Hepatocyte (in vitro differentiated cells): Measurements from ENCODE around the gene AFAP1L2.

Source experiments
- EZH2 ChIP-seq: fragments of 200-600 bp; sonication (generic); IDR thresholded peaks from 2 replicates; pipeline ENCODE4 v1.6.1; 2016; ENCODE audit warnings: antibody characterized with exemption, mild to moderate bottlenecking, borderline replicate concordance
- EZH2phosphoT487 ChIP-seq: fragments of 200-600 bp; sonication (generic); IDR thresholded peaks from one replicate; pipeline ENCODE4 v1.6.1; 2018; ENCODE audit warnings: antibody characterized with exemption, mild to moderate bottlenecking, low read depth, moderate library complexity; ENCODE audit not compliant: unreplicated experiment, severe bottlenecking
- TF ChIP-seq, protein P1 (sequence below): fragments of 200-600 bp; sonication (generic); IDR thresholded peaks from 2 replicates; pipeline ENCODE4 v1.5.1; 2016; ENCODE audit warnings: antibody characterized with exemption, mild to moderate bottlenecking; ENCODE audit not compliant: poor library complexity

DNA sequence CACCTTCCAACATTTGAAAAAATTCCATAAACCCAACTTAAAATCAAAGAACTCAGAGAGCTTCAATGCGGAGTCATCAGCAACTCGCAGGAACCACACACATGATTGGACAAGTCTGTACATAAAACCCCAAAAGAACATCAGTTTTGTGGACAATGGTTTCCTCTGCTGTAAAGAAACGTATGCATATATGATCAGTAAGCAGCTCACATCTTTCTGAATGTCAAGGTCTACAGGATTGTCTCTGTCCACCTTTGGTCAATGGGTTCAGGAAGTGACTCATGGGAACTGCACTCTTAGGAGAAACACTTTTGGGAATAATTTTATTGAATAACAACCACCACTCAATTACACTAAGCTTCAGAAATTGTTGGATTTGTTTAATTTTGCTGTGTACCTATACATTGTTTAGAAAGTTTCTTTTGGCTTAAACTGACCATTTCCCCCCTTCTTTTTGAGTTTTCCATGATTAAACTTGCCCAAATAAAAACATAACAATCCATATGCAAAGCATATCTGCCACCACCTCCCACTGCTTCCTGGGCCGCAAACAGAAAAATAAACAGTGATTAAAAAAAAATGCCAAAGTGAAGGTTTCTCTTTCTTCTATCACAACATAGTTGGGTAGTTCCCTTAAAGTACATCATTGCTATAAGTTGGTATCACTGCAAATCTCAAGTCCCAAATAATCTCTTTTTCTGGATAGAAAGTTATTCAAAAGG lies 27.3 kb upstream of the AFAP1L2 start:
- TF ChIP-seq, protein P1, sequence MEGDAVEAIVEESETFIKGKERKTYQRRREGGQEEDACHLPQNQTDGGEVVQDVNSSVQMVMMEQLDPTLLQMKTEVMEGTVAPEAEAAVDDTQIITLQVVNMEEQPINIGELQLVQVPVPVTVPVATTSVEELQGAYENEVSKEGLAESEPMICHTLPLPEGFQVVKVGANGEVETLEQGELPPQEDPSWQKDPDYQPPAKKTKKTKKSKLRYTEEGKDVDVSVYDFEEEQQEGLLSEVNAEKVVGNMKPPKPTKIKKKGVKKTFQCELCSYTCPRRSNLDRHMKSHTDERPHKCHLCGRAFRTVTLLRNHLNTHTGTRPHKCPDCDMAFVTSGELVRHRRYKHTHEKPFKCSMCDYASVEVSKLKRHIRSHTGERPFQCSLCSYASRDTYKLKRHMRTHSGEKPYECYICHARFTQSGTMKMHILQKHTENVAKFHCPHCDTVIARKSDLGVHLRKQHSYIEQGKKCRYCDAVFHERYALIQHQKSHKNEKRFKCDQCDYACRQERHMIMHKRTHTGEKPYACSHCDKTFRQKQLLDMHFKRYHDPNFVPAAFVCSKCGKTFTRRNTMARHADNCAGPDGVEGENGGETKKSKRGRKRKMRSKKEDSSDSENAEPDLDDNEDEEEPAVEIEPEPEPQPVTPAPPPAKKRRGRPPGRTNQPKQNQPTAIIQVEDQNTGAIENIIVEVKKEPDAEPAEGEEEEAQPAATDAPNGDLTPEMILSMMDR = no peak
- no peak for TF ChIP-seq EZH2
- TF ChIP-seq EZH2phosphoT487 = no peak
